HG03520 (cell line): ENCODE data around the gene TENT5C.
A peak's percentile ranks its signal among the peaks of the same experiment; 100 is the strongest.

Experiments
- ATAC-seq: cut with Tn5 transposase; IDR thresholded peaks from one replicate; pipeline ENCODE4 v1.9.1; 2021; ENCODE audit warnings: mild to moderate bottlenecking, moderate library complexity; ENCODE audit not compliant: unreplicated experiment

Gene TENT5C

GRCh38 chr1:117653195-117653594, 47.3 kb downstream of the TENT5C start:
- ATAC-seq = no peak

GRCh38 chr1:117653732-117654492, 48.1 kb downstream of the TENT5C start:
- ATAC-seq = no peak

GRCh38 chr1:117654493-117655219, 48.8 kb downstream of the TENT5C start:
- ATAC-seq = peak; percentile 69

GRCh38 chr1:117655220-117655577, 49.4 kb downstream of the TENT5C start:
- no peak for ATAC-seq

- ATAC-seq = peak; percentile 43
Observed at GRCh38 chr1:117656202-117656641, 50.4 kb downstream of the TENT5C start.

- no peak for ATAC-seq
Observed at GRCh38 chr1:117657031-117657430, 51.2 kb downstream of the TENT5C start.

- no peak for ATAC-seq
Observed at GRCh38 chr1:117657949-117658660, 52.3 kb downstream of the TENT5C start.

- ATAC-seq = no peak
Observed at GRCh38 chr1:117658676-117659075, 52.8 kb downstream of the TENT5C start.

- no peak for ATAC-seq
Observed at GRCh38 chr1:117659550-117660270, 53.9 kb downstream of the TENT5C start.

GRCh38 chr1:117660271-117660965, 54.6 kb downstream of the TENT5C start:
- no peak for ATAC-seq

GRCh38 chr1:117661027-117661426, 55.2 kb downstream of the TENT5C start:
- no peak for ATAC-seq

- ATAC-seq = no peak
Observed at GRCh38 chr1:117662667-117663066, 56.8 kb downstream of the TENT5C start.

- no peak for ATAC-seq
Observed at GRCh38 chr1:117663156-117663902, 57.5 kb downstream of the TENT5C start.

GRCh38 chr1:117664314-117664713, 58.5 kb downstream of the TENT5C start:
- ATAC-seq = peak; percentile 98

GRCh38 chr1:117665556-117666270, 59.9 kb downstream of the TENT5C start:
- ATAC-seq = no peak

GRCh38 chr1:117669572-117669971, 63.7 kb downstream of the TENT5C start:
- ATAC-seq = no peak

GRCh38 chr1:117670976-117671780, 65.3 kb downstream of the TENT5C start:
- no peak for ATAC-seq

GRCh38 chr1:117671781-117672501, 66.1 kb downstream of the TENT5C start:
- ATAC-seq = no peak
